ENCODE results near the gene RAB18.

DNA sequence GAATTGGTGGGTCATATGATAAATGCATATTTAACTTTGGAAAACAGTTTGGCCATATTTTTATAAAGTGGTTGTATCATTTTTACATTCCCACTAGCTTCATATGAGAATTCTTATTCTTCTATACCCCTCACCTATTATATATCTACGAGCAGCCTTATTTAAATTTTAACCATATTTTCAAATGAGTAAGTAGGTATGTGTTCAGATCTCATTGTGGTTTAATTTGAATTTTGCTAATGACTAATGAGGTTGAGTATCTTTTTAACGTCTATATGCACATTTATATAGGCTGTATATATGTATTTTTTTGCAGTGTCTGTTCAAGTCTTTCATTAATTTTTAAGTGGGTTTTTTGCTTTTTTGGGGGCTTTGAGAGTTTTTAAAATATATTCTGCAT is 14.2 kb downstream of the RAB18 start:
- TF ChIP-seq, protein P1, sequence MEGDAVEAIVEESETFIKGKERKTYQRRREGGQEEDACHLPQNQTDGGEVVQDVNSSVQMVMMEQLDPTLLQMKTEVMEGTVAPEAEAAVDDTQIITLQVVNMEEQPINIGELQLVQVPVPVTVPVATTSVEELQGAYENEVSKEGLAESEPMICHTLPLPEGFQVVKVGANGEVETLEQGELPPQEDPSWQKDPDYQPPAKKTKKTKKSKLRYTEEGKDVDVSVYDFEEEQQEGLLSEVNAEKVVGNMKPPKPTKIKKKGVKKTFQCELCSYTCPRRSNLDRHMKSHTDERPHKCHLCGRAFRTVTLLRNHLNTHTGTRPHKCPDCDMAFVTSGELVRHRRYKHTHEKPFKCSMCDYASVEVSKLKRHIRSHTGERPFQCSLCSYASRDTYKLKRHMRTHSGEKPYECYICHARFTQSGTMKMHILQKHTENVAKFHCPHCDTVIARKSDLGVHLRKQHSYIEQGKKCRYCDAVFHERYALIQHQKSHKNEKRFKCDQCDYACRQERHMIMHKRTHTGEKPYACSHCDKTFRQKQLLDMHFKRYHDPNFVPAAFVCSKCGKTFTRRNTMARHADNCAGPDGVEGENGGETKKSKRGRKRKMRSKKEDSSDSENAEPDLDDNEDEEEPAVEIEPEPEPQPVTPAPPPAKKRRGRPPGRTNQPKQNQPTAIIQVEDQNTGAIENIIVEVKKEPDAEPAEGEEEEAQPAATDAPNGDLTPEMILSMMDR (IDR thresholded peaks at IDR 0.05; ENCODE audit: low read depth, low read length): no peak
- TF ChIP-seq POLR2A (IDR thresholded peaks at IDR 0.05; ENCODE audit: extremely low read depth, insufficient read length): no peak

Data from NB4 (cell line).